Calu3 (cell line): ENCODE measurements around the gene C1QL2. TPM values are rescaled to one million over a fixed set of nuclear protein-coding genes. Genes with fewer than 3 reads are reported as not detected.

Experiments
- BruUV-seq: library from RNA; stranded (reverse); fragments of 400-500 nt; replicated peaks from 2 replicates; lab custom pipeline; 2021; lab: Mats Ljungman, UMichigan
- CTCF ChIA-PET: fragments of 300-600 bp; sonication (Branson Sonifier 250); formaldehyde crosslinking; loops from one replicate; lab custom pipeline; 2022; ENCODE audit warnings: antibody characterized with exemption; lab: Charles Lee
- DNase-seq: peaks from one replicate; pipeline ENCODE4 v3.0.0; 2022
- H3K27ac Mint-ChIP-seq: one replicate; pipeline ENCODE4 v1.8.0; 2022; ENCODE audit warnings: mixed read lengths; ENCODE audit not compliant: unreplicated experiment
- H3K27me3 Mint-ChIP-seq: one replicate; pipeline ENCODE4 v1.8.0; 2022; ENCODE audit warnings: mixed read lengths; ENCODE audit not compliant: unreplicated experiment
- H3K36me3 Mint-ChIP-seq: one replicate; pipeline ENCODE4 v1.8.0; 2022; ENCODE audit warnings: mild to moderate bottlenecking, moderate library complexity, mixed read lengths; ENCODE audit not compliant: insufficient read depth, unreplicated experiment
- H3K4me1 Mint-ChIP-seq: one replicate; pipeline ENCODE4 v1.8.0; 2022; ENCODE audit warnings: mild to moderate bottlenecking, low read depth, mixed read lengths; ENCODE audit not compliant: unreplicated experiment
- H3K4me3 Mint-ChIP-seq: one replicate; pipeline ENCODE4 v1.8.0; 2022; ENCODE audit warnings: mild to moderate bottlenecking, low read depth, moderate library complexity, mixed read lengths; ENCODE audit not compliant: unreplicated experiment
- H3K9me3 Mint-ChIP-seq: one replicate; pipeline ENCODE4 v1.8.0; 2022; ENCODE audit warnings: low read depth, mixed read lengths; ENCODE audit not compliant: unreplicated experiment
- CTCF ChIP-seq: fragments of 200-600 bp; IDR thresholded peaks from one replicate; pipeline ENCODE4 v1.8.0; 2022; ENCODE audit warnings: antibody characterized with exemption; ENCODE audit not compliant: unreplicated experiment
- intact Hi-C: fragments of 100-400 bp; cut with micrococcal nuclease; formaldehyde crosslinking; loops from one replicate; pipeline ENCODE4 v1.10.0; 2022; ENCODE audit not compliant: unreplicated experiment
- total RNA-seq: library from RNA; stranded (reverse); gene quantifications from 2 replicates; pipeline ENCODE4 v1.2.3, GENCODE V29; 2022

Gene C1QL2
- total RNA-seq, 1 experiment from 2014 or later, result not detected

GRCh38 chr2:119119076-119119785 lies 39.3 kb downstream of the C1QL2 start:
- Mint-ChIP-seq H3K4me3 (no peak overlapping the region), H3K27me3 (peaks cover 36% of the 10 kb centered on the region), H3K36me3 (no peaks in the 10 kb centered on the region), H3K27ac (no peak overlapping the region), H3K9me3 (no peaks in the 10 kb centered on the region), H3K4me1 (peaks cover 15% of the 10 kb centered on the region)
- no peak for DNase-seq
- no TSS peak for BruUV-seq
- TF ChIP-seq CTCF, result no peak
- CTCF ChIA-PET, result no interaction called here
- intact Hi-C loops, result no loop called here

- H3K27me3 Mint-ChIP-seq, result peaks cover 26% of the 10 kb centered on the region
- H3K9me3 Mint-ChIP-seq, result no peaks in the 10 kb centered on the region
These were observed 40.4 kb downstream of the C1QL2 start for GRCh38 chr2:119117891-119118882.

GRCh38 chr2:119117408-119117807 lies 41.1 kb downstream of the C1QL2 start:
- BruUV-seq, result no TSS peak
- TF ChIP-seq CTCF, result no peak
- Mint-ChIP-seq H3K4me1 (peaks cover 17% of the 10 kb centered on the region), H3K27ac (no peak overlapping the region), H3K9me3 (no peaks in the 10 kb centered on the region), H3K4me3 (no peak overlapping the region), H3K36me3 (peaks cover 5% of the 10 kb centered on the region), H3K27me3 (peaks cover 24% of the 10 kb centered on the region)
- CTCF ChIA-PET, result no interaction called here
- intact Hi-C loops, result no loop called here
- no peak for DNase-seq

More at GRCh38 chr2:119117891-119118882, 40.4 kb downstream of the C1QL2 start:
- Mint-ChIP-seq H3K27ac (no peak overlapping the region), H3K36me3 (peaks cover 2% of the 10 kb centered on the region), H3K4me3 (no peak overlapping the region), H3K4me1 (peaks cover 15% of the 10 kb centered on the region)
- no peak for TF ChIP-seq CTCF
- BruUV-seq, result no TSS peak
- intact Hi-C loops, result no loop called here
- DNase-seq, result no peak
- CTCF ChIA-PET, result no interaction called here

- peaks cover 24% of the 10 kb centered on the region for H3K4me1 Mint-ChIP-seq
- no TSS peak for BruUV-seq
- no peak overlapping the region for H3K4me3 Mint-ChIP-seq
- no peak for TF ChIP-seq CTCF
- peak overlapping the region; percentile 35 for H3K27ac Mint-ChIP-seq
- peaks cover 24% of the 10 kb centered on the region for H3K27me3 Mint-ChIP-seq
- no peak for DNase-seq
- H3K9me3 Mint-ChIP-seq, result no peaks in the 10 kb centered on the region
- peaks cover 9% of the 10 kb centered on the region for H3K36me3 Mint-ChIP-seq
- intact Hi-C loops, result no loop called here
- CTCF ChIA-PET, result no interaction called here
These were observed 41.9 kb downstream of the C1QL2 start for GRCh38 chr2:119116411-119117295.
